ENCODE data around the gene DSTN. TPM values are rescaled to one million over a fixed set of nuclear protein-coding genes. Genes with fewer than 3 reads are reported as not detected.

DSTN gene
- total and polyA plus RNA-seq, 9 donors, result 162 to 1,033 (median 324) TPM

- Histone ChIP-seq H3K9me3 (no peaks in the 10 kb centered on the region), H3K36me3 (no peaks in the 10 kb centered on the region), H3K27ac (no peak overlapping the region), H3K4me3 (no peak overlapping the region), H3K4me1 (ENCODE audit: insufficient read depth) (peaks cover 7% of the 10 kb centered on the region), H3K27me3 (no peaks in the 10 kb centered on the region)
- no peak for TF ChIP-seq POLR2A (IDR thresholded peaks at IDR 0.05)
- no peak for TF ChIP-seq EP300 (IDR thresholded peaks at IDR 0.05)
- TF ChIP-seq CTCF (IDR thresholded peaks at IDR 0.05), result no peak
- WGBS, 3 donors, result 89 to 95% (median 91%) methylated on average over 4 of the region's 4 CpGs
- intact Hi-C loops (cut with DNase I), result no loop called here
- DNase-seq, result no peak
Observed at GRCh38 chr20:17545127-17545526, 24.7 kb upstream of the DSTN start.

- TF ChIP-seq EP300 (IDR thresholded peaks at IDR 0.05), result no peak
- TF ChIP-seq CTCF (IDR thresholded peaks at IDR 0.05), result no peak
- TF ChIP-seq POLR2A (IDR thresholded peaks at IDR 0.05), result no peak
- WGBS, 3 donors, result 82 to 90% (median 85%) methylated on average over 4 of the region's 4 CpGs
- H3K4me1 ChIP-seq (ENCODE audit: insufficient read depth), result peaks cover 2% of the 10 kb centered on the region
- H3K27me3 ChIP-seq, result no peaks in the 10 kb centered on the region
- H3K4me3 ChIP-seq, result no peak overlapping the region
- no peaks in the 10 kb centered on the region for H3K36me3 ChIP-seq
- intact Hi-C loops (cut with DNase I), result no loop called here
- no peak overlapping the region for H3K27ac ChIP-seq
- DNase-seq, result no peak
- no peaks in the 10 kb centered on the region for H3K9me3 ChIP-seq
Observed at GRCh38 chr20:17549131-17549530, 20.7 kb upstream of the DSTN start.

GRCh38 chr20:17555106-17555505 is 14.8 kb upstream of the DSTN start:
- Histone ChIP-seq H3K36me3 (no peaks in the 10 kb centered on the region), H3K4me1 (ENCODE audit: insufficient read depth) (peaks cover 9% of the 10 kb centered on the region), H3K4me3 (no peak overlapping the region), H3K27ac (no peak overlapping the region), H3K27me3 (no peaks in the 10 kb centered on the region), H3K9me3 (no peaks in the 10 kb centered on the region)
- 95 to 98% (median 96%) methylated on average over 3 of the region's 3 CpGs for WGBS, 3 donors
- DNase-seq, result no peak
- intact Hi-C loops (cut with DNase I), result no loop called here
- TF ChIP-seq EP300 (IDR thresholded peaks at IDR 0.05) (no peak), CTCF (IDR thresholded peaks at IDR 0.05) (no peak), POLR2A (IDR thresholded peaks at IDR 0.05) (no peak)

GRCh38 chr20:17556837-17557674 is 12.8 kb upstream of the DSTN start:
- Histone ChIP-seq H3K36me3 (no peaks in the 10 kb centered on the region), H3K4me1 (ENCODE audit: insufficient read depth) (peaks cover 9% of the 10 kb centered on the region), H3K4me3 (no peak overlapping the region), H3K9me3 (no peaks in the 10 kb centered on the region), H3K27me3 (no peaks in the 10 kb centered on the region), H3K27ac (peak overlapping the region; percentile 68 to 69)
- intact Hi-C loops (cut with DNase I), result no loop called here
- TF ChIP-seq CTCF (IDR thresholded peaks at IDR 0.05) (no peak), EP300 (IDR thresholded peaks at IDR 0.05) (no peak), POLR2A (IDR thresholded peaks at IDR 0.05) (no peak)
- peak; percentile 66 to 86 (median 77) for DNase-seq
- WGBS, 3 donors, result 38 to 49% (median 40%) methylated on average over 11 of the region's 11 CpGs
